Smooth muscle cell of the pulmonary artery (primary cell): ENCODE results near the gene TAS2R30. TPM values are rescaled to one million over a fixed set of nuclear protein-coding genes. Genes with fewer than 3 reads are reported as not detected.

Source experiments
- total RNA-seq: library from RNA; depleted of rRNA; stranded (reverse); fragments of >200 nt; gene quantifications from 2 replicates; pipeline ENCODE4 v1.2.3, GENCODE V29; 2014

TAS2R30 gene, protein sequence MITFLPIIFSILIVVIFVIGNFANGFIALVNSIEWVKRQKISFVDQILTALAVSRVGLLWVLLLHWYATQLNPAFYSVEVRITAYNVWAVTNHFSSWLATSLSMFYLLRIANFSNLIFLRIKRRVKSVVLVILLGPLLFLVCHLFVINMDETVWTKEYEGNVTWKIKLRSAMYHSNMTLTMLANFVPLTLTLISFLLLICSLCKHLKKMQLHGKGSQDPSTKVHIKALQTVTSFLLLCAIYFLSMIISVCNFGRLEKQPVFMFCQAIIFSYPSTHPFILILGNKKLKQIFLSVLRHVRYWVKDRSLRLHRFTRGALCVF
- total RNA-seq, result 5.4 and 7.5 TPM in 2 replicates

DNA sequence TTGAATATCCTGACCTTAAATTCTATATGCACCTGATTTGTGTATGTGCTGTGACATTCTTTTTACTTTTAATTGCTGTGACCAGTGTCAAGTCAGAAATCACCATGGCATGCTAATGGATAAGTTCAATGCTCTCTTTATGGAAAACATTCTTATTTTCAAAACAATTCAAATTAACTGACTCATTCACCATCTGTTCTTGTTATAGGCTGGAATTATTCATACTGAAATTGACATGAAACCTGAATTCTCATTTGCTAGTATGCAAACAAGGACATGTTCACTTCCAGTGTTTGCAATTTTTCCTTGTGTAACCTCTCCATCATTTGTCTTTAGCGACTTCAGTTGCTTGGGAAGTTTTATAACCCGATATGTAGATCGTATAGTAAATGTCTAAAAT, at the start of gene TAS2R30:
TSS of gene TAS2R30 (minus strand) at position 340 of the 400 bp plus-strand sequence. CDS start 400 bp downstream, outside the sequence.

DNA sequence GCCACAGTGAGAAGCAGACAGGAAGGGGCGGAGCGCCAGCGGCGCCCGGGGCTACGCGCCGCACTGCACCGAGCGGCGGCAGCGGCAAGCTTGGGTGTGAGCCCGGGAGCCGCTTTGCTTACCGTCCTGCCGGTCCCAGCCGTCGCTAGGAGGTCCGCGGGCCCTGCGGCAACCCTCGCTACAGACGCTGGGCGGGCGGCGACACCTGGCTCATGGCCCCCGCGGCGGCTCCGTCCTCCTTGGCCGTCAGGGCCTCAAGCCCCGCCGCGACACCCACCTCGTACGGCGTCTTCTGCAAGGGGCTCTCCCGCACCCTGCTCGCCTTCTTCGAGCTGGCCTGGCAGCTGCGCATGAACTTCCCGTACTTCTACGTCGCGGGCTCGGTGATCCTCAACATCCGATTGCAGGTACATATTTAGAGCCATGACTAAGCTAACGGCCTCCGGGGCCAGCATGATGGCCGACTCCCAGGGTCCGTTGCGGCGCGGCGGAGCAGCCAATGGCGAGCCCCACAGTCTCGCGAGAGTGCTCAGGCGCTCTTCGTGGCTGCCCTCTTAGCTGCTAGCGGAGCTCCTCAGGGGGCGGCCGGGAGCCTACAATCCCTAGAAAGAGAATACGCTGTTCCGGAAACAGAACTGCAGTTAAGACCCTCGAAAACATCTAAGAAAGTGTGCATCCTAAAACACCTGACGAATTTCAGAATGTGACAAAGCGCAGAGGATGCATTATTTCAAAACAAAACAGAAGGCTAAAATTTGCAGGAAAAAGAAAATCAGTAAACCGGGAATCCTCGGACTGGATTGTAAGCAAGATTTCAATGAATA, 36.9 kb upstream of the TAS2R30 start, which contains the start of gene SMIM10L1:
TSS of gene SMIM10L1 (plus strand) at position 50 of the 824 bp plus-strand sequence. CDS start at position 213, 163 bp downstream.

DNA sequence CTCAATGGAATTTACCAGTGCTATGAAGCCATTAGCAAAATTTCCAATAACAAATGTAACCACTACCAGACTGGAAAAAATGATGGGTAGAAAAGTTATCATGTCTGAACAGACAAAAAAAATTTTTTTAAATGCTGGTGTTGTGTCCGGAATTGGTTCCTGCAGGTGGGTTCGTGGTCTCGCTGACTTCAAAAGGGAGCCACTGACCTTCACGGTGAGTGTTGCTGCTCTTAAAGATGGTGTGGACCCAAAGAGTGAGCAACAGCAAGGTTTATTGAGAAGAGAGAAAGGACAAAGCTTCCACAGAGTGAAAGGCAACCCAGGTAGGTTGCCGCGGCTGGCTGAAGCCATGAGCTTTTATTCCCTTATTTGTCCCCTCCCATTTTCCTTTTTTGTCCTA, 42.3 kb downstream of the TAS2R30 start, which contains the start of gene TAS2R43:
TSS of gene TAS2R43 (minus strand) at position 186 of the 400 bp plus-strand sequence. CDS start at position 102, 84 bp downstream.

Other genes starting within 250 kb of the TAS2R30 start
- 1.8 and 2.4 TPM in 2 replicates for gene TAS2R13, start 225.1 kb downstream of the TAS2R30 start, total RNA-seq
- not detected in 2 replicates for gene PRH2, start 205.4 kb downstream of the TAS2R30 start, total RNA-seq
- gene TAS2R14, start 195.4 kb downstream of the TAS2R30 start, total RNA-seq, result 2.6 and 4.3 TPM in 2 replicates
- 2.9 and 6.5 TPM in 2 replicates for gene TAS2R50, start 147.7 kb downstream of the TAS2R30 start, total RNA-seq
- gene TAS2R20, start 136.3 kb downstream of the TAS2R30 start, total RNA-seq, result 3.8 and 7.2 TPM in 2 replicates
- 5.1 and 9.1 TPM in 2 replicates for gene TAS2R19, start 112.0 kb downstream of the TAS2R30 start, total RNA-seq
- gene TAS2R31, start 103.2 kb downstream of the TAS2R30 start, total RNA-seq, result 3.7 and 6.7 TPM in 2 replicates
- 2.6 and 4.8 TPM in 2 replicates for gene TAS2R46, start 72.3 kb downstream of the TAS2R30 start, total RNA-seq
- gene TAS2R43, start 42.3 kb downstream of the TAS2R30 start, total RNA-seq, result 2.1 TPM in 1 of 2 replicates, not detected in the other
- gene SMIM10L1, start 36.5 kb upstream of the TAS2R30 start, total RNA-seq, result 5.1 and 6.0 TPM in 2 replicates
- not detected in 2 replicates for gene TAS2R42, start 52.3 kb upstream of the TAS2R30 start, total RNA-seq
- gene PRB3, start 135.1 kb upstream of the TAS2R30 start, total RNA-seq, result not detected in 2 replicates
- not detected in 2 replicates for gene PRB4, start 175.8 kb upstream of the TAS2R30 start, total RNA-seq